T-helper 1 cell treated with Interleukin-12 subunit alpha and Interleukin-12 subunit beta and Interleukin-4 antibody, amounts not matched to agents 30 μg/mL and 1 μg/mL, for 36 hours (primary cell): ENCODE data around the gene TUBB4B.
A peak's percentile ranks its signal among the peaks of the same experiment; 100 is the strongest.

Source experiments
- H3K27ac Mint-ChIP-seq: one replicate; pipeline ENCODE4 v1.8.0; 2021; ENCODE audit warnings: mild to moderate bottlenecking, mixed read lengths
- H3K27me3 Mint-ChIP-seq: one replicate; pipeline ENCODE4 v1.8.0; 2021; ENCODE audit warnings: low read depth, mixed read lengths
- H3K36me3 Mint-ChIP-seq: one replicate; pipeline ENCODE4 v1.8.0; 2021; ENCODE audit warnings: low read depth, mixed read lengths
- H3K4me1 Mint-ChIP-seq: one replicate; pipeline ENCODE4 v1.8.0; 2021; ENCODE audit warnings: low read depth, mixed read lengths
- H3K4me3 Mint-ChIP-seq: one replicate; pipeline ENCODE4 v1.8.0; 2021; ENCODE audit warnings: mild to moderate bottlenecking, moderate library complexity, mixed read lengths
- H3K9me3 Mint-ChIP-seq: one replicate; pipeline ENCODE4 v1.8.0; 2021; ENCODE audit warnings: mixed read lengths

Gene TUBB4B

DNA sequence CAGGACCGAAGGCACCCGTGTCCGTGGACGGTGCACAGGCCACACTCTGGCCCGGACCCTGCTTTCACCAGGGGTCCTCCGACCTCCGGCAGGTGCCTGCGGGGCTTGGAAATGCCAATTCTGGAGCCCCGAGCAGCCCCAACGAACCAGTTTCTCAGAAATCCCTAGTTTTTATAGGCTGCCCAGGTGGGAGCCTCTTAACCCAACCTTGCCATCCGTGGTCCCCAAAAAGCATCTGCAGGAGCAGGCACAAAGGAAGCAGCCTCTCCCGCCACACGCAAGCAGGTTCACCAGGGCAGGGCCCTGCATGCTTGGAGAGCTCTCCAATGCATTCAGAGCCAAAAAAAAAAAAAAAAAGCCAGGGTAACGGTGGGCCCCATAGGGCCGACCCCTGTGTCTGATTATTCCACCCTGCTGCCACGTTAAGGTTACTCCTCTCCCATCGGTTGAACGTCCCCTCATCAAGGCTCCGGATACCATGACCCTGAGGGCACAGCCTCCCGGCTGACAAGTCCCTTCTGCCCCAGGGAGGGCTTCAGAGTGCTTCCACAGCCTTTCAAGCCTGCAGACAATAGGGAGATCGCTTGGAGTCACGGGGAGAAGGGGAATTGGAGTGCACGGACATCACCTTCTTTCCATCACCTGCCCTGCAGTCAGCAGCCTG, 39.8 kb upstream of the TUBB4B start:
- Mint-ChIP-seq H3K9me3 (no peaks in the 10 kb centered on the region), H3K4me1 (peaks cover 20% of the 10 kb centered on the region), H3K4me3 (peak overlapping the region; percentile 79)

DNA sequence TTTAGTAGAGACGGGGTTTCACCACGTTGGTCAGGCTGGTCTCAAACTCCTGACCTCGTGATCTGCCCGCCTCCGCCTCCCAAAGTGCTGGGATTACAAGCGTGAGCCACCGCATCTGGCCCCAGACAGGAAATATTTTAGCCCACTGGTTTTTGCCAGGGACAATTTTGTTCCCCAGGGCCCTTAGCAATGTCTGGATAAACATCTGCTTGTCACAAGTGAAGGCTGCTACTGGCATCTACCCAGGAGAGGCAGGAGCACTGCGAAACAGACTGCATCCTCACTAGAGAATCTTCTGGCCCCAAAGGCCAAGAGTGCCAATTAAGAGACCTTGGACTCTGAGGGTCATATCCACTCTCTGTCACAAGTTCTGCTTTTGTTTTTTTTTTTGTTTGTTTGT, 38.1 kb upstream of the TUBB4B start:
- Mint-ChIP-seq H3K27ac (no peak overlapping the region), H3K9me3 (no peaks in the 10 kb centered on the region), H3K4me1 (peaks cover 33% of the 10 kb centered on the region), H3K4me3 (no peak overlapping the region), H3K27me3 (no peaks in the 10 kb centered on the region), H3K36me3 (peaks cover 13% of the 10 kb centered on the region)

More for the DNA sequence above, 39.8 kb upstream of the TUBB4B start:
- Mint-ChIP-seq H3K27me3 (no peaks in the 10 kb centered on the region), H3K36me3 (no peaks in the 10 kb centered on the region), H3K27ac (peak overlapping the region; percentile 70)

DNA sequence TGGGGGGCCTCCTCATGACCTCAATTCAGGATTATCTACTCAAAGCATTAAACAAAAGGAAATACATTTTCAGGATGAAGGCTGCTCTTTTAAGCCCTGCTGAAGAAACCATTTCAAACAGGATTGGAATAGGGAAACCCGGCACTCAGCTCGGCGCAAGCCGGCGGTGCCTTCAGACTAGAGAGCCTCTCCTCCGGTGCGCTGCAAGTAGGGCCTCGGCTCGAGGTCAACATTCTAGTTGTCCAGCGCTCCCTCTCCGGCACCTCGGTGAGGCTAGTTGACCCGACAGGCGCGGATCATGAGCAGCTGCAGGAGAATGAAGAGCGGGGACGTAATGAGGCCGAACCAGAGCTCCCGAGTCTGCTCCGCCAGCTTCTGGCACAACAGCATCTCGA, 36.4 kb upstream of the TUBB4B start:
- peaks cover 20% of the 10 kb centered on the region for H3K36me3 Mint-ChIP-seq
- H3K4me1 Mint-ChIP-seq = peaks cover 31% of the 10 kb centered on the region
- no peaks in the 10 kb centered on the region for H3K9me3 Mint-ChIP-seq

GRCh38 chr9:137205126-137206069, 35.7 kb upstream of the TUBB4B start, which contains the start of the genes NDOR1 and TMEM203:
NDOR1 (plus strand) TSS chr9:137205700; CDS start chr9:137205778, 78 bp downstream.
TMEM203 (minus strand) TSS chr9:137205648; CDS start chr9:137205414, 234 bp downstream.
- Mint-ChIP-seq H3K27ac (peak within 1 kb of the TSS; percentile 93), H3K4me3 (peak within 1 kb of the TSS; percentile 94), H3K4me1 (peaks cover 31% of the 10 kb centered on the region), H3K9me3 (no peaks in the 10 kb centered on the region), H3K27me3 (no peaks in the 10 kb centered on the region), H3K36me3 (peaks cover 20% of the 10 kb centered on the region)

More for the DNA sequence above, 36.4 kb upstream of the TUBB4B start:
- Mint-ChIP-seq H3K27me3 (no peaks in the 10 kb centered on the region), H3K4me3 (peak overlapping the region; percentile 94), H3K27ac (peak overlapping the region; percentile 93)

DNA sequence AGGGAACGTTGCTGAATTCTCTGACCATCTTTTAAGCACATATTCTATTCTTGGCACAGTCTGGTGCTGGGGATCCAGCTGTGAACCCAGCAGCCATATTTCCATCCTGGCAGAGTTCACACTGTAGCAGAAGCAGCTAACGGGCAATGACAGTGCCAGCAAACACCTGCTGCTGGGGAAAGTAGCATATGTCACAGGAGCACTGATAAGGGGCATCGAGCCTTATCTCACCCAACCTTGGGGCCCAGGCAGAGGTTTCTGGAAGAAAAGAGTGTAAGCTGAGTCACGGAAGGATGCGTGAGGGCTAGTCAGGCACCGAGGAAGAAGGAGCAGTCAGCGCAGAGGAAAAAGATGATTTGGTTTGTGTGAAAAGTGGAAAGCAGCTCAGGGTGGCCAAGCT, 34.5 kb upstream of the TUBB4B start:
- Mint-ChIP-seq H3K36me3 (peaks cover 20% of the 10 kb centered on the region), H3K27ac (peak overlapping the region; percentile 93), H3K4me3 (peak overlapping the region; percentile 94), H3K4me1 (peaks cover 29% of the 10 kb centered on the region), H3K27me3 (no peaks in the 10 kb centered on the region), H3K9me3 (no peaks in the 10 kb centered on the region)

DNA sequence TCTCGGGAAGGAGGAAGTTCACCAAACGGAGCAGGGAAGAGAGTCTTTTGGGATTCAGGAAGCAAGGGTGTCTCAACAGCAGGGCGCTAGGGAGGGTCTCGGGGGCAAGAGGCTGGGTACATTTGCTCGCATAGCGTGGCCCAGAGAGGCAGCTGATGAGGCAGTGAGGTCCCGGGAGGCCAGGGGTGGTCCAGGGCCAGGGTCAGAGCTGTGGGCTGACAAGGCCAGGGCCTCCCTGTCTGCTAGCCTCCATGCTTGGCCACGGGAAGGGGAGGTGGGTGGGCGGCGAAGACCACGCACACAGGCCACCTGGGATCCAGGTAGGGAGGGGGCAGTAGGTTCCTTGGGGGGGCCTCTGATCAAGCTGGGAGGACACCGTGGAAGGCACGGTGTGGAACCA, 29.6 kb upstream of the TUBB4B start:
- no peaks in the 10 kb centered on the region for H3K9me3 Mint-ChIP-seq
- H3K4me3 Mint-ChIP-seq = no peak overlapping the region
- peaks cover 18% of the 10 kb centered on the region for H3K36me3 Mint-ChIP-seq
- no peaks in the 10 kb centered on the region for H3K27me3 Mint-ChIP-seq
- H3K27ac Mint-ChIP-seq = no peak overlapping the region
- peaks cover 11% of the 10 kb centered on the region for H3K4me1 Mint-ChIP-seq

- no peak overlapping the region for H3K4me3 Mint-ChIP-seq
- H3K27ac Mint-ChIP-seq = no peak overlapping the region
- H3K36me3 Mint-ChIP-seq = peaks cover 8% of the 10 kb centered on the region
- H3K4me1 Mint-ChIP-seq = peaks cover 1% of the 10 kb centered on the region
- no peaks in the 10 kb centered on the region for H3K9me3 Mint-ChIP-seq
- H3K27me3 Mint-ChIP-seq = no peaks in the 10 kb centered on the region
Observed at GRCh38 chr9:137212520-137212919, 28.6 kb upstream of the TUBB4B start.

DNA sequence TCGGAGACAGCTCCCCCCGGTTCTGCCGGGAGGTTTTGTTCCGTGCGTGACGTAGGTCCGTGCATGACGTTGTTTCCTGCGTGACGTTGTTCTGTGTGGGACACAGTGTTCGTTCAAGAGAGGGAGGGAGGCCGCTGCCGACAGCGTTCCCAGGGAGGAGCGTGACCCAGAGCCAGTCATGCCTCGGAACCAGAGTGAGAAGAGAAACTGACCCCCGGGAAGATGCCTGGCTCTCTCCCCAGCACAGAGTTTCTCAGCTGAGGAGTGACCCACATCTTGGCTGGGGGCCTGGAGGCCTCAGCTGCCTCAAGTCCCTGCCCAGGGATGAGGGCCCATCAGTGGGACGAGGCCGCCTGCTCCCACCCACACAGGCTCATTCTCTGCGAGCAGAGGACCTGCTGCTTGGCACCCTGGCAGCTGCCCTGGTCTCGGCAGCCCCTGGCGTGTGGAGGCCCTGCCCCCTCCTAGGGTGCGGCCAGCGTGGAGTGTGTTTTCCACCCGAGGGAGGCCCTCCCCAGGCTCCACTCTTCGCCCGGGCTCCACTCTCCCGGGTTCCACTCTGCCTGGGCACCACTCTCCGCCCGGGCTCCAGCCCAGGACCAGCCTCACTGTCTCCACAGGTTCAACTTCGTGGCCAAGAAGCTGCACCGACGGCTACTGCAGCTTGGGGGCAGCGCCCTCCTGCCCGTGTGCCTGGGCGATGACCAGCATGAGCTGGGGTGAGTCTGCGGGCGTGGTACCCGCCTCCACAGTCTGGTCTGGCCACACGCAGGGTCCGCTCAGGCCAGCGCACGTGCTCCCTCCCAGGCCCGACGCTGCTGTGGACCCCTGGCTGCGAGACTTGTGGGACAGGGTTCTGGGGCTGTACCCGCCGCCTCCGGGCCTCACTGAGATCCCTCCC, 27.7 kb upstream of the TUBB4B start:
- Mint-ChIP-seq H3K36me3 (peaks cover 6% of the 10 kb centered on the region), H3K4me3 (no peak overlapping the region), H3K4me1 (no peaks in the 10 kb centered on the region), H3K27ac (no peak overlapping the region), H3K9me3 (no peaks in the 10 kb centered on the region), H3K27me3 (no peaks in the 10 kb centered on the region)

DNA sequence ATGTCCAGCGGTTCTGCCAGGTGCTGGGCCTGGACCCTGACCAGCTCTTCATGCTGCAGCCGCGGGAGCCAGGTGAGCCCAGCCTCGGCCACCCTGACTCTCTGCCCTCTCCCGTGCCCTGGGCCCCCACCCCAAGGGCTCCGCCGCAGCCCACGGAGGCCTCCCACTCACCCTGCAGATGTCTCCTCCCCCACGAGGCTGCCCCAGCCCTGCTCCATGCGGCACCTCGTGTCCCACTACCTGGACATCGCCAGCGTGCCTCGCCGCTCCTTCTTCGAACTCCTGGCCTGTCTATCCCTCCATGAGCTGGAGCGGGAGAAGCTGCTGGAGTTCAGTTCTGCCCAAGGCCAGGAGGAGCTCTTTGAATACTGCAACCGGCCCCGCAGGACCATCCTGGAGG, 26.5 kb upstream of the TUBB4B start:
- H3K27ac Mint-ChIP-seq = no peak overlapping the region
- no peaks in the 10 kb centered on the region for H3K9me3 Mint-ChIP-seq
- no peak overlapping the region for H3K4me3 Mint-ChIP-seq

GRCh38 chr9:137215196-137215986, 25.7 kb upstream of the TUBB4B start:
- H3K27me3 Mint-ChIP-seq = no peaks in the 10 kb centered on the region
- no peaks in the 10 kb centered on the region for H3K4me1 Mint-ChIP-seq
- no peaks in the 10 kb centered on the region for H3K9me3 Mint-ChIP-seq
- H3K4me3 Mint-ChIP-seq = no peak overlapping the region
- no peaks in the 10 kb centered on the region for H3K36me3 Mint-ChIP-seq
- no peak overlapping the region for H3K27ac Mint-ChIP-seq

More for the DNA sequence above, 26.5 kb upstream of the TUBB4B start:
- H3K27me3 Mint-ChIP-seq = no peaks in the 10 kb centered on the region
- H3K4me1 Mint-ChIP-seq = no peaks in the 10 kb centered on the region
- H3K36me3 Mint-ChIP-seq = no peaks in the 10 kb centered on the region

DNA sequence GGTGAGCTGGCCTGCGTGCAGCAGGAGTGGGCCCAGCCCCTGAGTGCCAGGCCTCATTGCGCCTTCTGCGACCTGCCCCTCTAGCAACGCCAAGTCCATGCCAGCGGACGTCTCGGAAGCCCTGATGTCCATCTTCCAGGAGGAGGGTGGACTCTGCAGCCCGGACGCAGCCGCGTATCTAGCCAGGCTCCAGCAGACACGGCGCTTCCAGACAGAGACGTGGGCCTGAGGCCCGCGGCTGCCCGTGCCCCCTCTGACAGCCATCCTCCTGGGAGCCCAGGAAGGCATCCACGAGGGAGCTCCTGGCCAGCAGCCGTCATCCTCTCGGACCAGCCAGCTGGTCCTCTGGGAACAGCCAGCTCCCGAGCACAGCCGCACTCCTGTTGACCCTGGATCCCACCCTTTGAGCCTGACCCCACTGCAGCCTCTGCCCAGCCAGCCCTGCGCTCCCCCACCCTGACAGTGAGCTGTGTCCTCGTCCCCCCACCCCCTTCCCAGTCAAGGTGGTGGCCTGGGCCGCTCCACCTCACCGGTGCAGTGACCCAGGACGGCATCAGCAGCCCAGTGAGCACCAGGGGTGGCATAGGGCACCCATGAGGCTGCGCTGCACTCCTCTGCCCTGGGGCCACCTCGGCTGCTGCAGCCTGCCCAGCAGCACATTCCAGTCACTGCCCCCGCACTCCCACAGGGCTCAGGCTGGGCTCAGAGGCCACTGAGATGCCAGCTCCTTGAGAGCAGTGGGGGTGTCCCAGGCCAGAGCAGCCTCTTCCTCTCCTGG, 24.7 kb upstream of the TUBB4B start:
- Mint-ChIP-seq H3K9me3 (no peaks in the 10 kb centered on the region), H3K36me3 (no peaks in the 10 kb centered on the region), H3K27me3 (no peaks in the 10 kb centered on the region)

GRCh38 chr9:137217276-137218211, 23.5 kb upstream of the TUBB4B start:
- no peaks in the 10 kb centered on the region for H3K36me3 Mint-ChIP-seq
- H3K4me3 Mint-ChIP-seq = no peak overlapping the region
- no peaks in the 10 kb centered on the region for H3K9me3 Mint-ChIP-seq
- no peak overlapping the region for H3K27ac Mint-ChIP-seq
- no peaks in the 10 kb centered on the region for H3K27me3 Mint-ChIP-seq
- H3K4me1 Mint-ChIP-seq = no peaks in the 10 kb centered on the region

More for the DNA sequence above, 24.7 kb upstream of the TUBB4B start:
- Mint-ChIP-seq H3K4me3 (no peak overlapping the region), H3K4me1 (no peaks in the 10 kb centered on the region), H3K27ac (no peak overlapping the region)
